Measurements from ENCODE around the gene RNF17.
A peak's percentile ranks its signal among the peaks of the same experiment; 100 is the strongest.

The RNF17 gene

GRCh38 chr13:24906268-24906667 is 142.3 kb downstream of the RNF17 start:
- no peak for DNase-seq

DNA sequence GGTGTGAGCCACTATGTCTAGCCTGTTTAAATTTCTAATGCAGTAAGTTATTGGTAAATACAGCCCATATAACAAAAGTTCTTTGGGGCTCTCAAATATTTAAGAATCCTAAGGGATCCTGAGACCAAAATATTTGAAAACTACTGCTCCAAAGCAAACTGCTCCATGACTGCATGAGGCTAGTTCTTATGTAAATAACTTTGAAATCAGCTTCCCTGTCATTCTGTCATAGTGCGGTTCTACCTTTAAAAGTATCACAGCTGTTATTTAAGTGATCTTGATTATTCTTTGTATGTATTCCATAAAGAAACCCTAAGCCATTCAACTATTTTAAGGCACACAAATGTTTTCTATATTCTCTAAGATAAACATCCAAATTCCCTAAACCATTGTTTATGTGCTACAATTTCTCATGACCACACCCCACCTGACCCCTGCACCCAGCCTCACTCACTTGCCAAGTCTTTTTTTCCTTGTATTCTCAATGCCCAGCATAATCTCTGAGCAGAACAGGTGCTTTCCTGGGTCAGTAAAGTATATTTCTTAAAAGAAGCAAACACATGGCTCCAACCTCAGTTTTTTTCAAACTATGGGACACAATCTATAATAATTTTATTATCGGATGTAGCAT is 146.6 kb downstream of the RNF17 start:
- no peak for DNase-seq

DNA sequence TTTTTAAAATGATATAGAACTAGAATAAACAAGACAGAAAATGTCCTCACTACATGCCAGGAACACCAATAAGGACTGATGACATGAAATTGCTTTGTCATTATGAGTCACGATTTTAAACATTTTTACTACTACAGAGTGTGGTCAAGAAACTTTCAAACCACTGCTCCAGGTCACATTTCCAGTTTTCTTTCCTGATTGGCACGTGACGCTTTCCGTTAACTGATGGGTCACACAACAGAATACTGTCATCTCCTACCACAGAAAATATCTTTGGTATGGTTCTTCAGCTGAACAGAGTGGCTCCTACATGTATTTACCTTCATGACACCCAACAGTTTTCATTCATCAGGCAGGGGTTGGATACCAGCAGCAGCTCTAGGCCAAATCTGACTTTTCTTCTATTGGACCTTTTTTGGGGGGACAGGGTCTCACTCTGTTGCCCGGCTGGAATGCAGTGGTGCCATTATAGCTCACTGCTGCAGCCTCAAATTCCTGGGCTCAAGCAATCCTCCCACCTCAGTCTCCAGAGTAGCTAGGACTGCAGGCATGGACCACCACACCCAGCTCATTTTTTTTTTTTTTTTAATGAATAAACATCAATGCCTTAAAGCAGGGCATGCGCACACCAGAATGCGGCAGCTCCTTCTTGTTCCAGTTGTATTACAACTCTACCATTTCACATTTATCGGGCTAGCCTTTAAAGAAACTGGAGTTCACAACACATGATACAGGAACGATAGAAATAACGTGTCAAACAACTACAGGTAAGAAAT is 147.4 kb downstream of the RNF17 start:
- no peak for DNase-seq

- DNase-seq = no peak
Measured at GRCh38 chr13:24916464-24916863, 152.5 kb downstream of the RNF17 start.

GRCh38 chr13:24921003-24921402 is 157.0 kb downstream of the RNF17 start:
- no peak for DNase-seq

DNA sequence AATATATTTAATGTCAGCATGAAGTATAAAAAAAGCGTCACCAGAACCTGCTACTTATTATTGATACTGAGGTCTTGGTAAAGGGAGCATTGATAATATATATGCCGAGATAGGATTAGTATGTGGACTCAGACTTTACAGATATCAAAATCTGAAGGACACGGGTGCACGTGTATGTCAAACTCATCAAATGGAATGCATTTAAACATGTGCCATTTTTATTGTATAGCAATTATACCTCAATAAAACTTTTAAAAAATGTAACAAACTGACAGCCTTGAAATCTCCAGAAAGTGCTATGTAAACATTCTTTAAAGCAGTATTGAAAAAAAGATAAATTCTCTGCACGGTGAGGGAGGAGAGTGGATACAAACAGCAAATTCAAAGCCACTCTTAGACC is 157.9 kb downstream of the RNF17 start:
- DNase-seq = no peak

GRCh38 chr13:24922387-24922744 is 158.4 kb downstream of the RNF17 start:
- DNase-seq = peak; percentile 37 to 70

DNA sequence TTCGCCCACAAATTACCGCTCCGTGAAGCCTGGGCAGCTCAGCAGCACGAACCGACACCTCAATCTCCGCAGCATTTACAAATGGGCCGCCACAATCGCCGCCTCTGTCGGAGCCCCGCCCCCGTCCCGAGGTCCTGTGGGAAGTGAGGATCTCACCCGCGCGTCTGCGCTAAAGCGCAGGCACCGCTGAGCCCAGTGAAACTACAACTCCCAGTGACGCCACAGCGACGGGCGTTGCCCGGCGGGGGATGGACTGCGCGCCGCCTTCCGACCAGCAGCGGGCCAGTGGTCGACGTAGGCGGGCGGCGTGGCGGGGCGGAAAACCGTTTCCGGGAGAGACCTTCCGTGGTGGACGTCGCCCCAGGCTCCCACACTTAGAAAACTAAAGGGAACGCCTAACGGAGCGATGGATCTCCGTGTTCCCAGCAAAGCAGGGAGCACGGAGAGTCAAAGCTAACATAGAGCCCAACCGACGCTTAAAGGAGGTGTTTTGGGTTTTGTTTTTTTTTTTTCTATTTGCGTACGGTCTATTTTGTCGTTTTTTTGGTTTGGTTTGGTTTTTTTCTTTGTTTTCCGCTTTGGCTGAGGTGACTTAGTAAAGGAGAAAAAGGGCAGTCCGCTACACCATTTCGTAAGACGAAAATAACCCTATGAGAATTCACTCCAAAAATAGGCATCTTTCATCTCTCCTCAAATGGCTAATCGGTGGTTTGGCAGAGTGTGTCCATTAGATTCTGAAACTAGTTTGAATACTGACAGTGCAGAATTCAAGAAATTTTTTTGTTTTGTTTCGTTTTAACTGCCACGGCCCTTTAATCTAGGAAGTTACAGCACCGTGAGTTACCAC is 159.0 kb downstream of the RNF17 start:
- DNase-seq = peak; percentile 98 to 99

GRCh38 chr13:24925318-24926231 is 161.6 kb downstream of the RNF17 start:
- no peak for DNase-seq

- DNase-seq = no peak
Measured at GRCh38 chr13:24927810-24928404, 163.9 kb downstream of the RNF17 start.

- no peak for DNase-seq
Measured at GRCh38 chr13:24929196-24929595, 165.2 kb downstream of the RNF17 start.
